AG04449 (cell line): ENCODE data around the gene HNRNPLL.

Source experiments
- CTCF ChIA-PET: fragments of 350-600 bp; formaldehyde crosslinking; extraction: SDS; loops from one replicate; lab custom pipeline; 2021; ENCODE audit warnings: antibody characterized with exemption; lab: Yijun Ruan, JAX
- POLR2A ChIA-PET: fragments of 400-600, 350-600 bp; formaldehyde crosslinking; extraction: SDS; loops from one replicate; lab custom pipeline; 2020; ENCODE audit warnings: antibody characterized with exemption, inconsistent platforms; lab: Yijun Ruan, JAX
- DNase-seq: peaks from one replicate; pipeline ENCODE4 v3.0.0-alpha.2; 2010; ENCODE audit warnings: low read depth, low spot score
- H3K4me3 ChIP-seq: 2 replicates; pipeline ENCODE4 v1.5.1; 2011; ENCODE audit warnings: low read depth, mild to moderate bottlenecking, control low read depth, low read length
- TF ChIP-seq, protein P1 (sequence below): IDR thresholded peaks from one replicate; pipeline ENCODE4 v1.5.1; 2011; ENCODE audit warnings: mild to moderate bottlenecking, moderate library complexity, low read length, control low read depth, inconsistent platforms; ENCODE audit not compliant: insufficient read depth; ENCODE audit errors: missing control alignments

HNRNPLL gene

DNA sequence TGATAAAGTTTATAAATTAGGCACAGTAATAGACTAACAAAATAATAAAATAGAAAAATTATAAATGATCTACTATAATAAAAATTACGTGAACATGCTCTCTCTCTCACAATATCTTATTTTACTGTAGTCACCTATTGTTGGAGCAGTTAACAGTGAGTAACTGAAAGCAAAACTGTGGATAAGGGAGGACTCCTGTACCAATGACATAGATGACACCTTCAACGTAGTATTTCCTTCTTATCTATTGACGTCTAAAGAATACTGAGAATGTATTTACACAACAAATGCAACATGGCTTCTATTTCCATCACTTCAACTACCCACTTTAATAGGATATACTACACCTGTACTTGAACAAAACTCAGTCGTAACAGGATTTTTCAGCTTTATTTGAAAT lies 31.5 kb downstream of the HNRNPLL start:
- H3K4me3 ChIP-seq: no peak overlapping the region
- TF ChIP-seq, protein P1, sequence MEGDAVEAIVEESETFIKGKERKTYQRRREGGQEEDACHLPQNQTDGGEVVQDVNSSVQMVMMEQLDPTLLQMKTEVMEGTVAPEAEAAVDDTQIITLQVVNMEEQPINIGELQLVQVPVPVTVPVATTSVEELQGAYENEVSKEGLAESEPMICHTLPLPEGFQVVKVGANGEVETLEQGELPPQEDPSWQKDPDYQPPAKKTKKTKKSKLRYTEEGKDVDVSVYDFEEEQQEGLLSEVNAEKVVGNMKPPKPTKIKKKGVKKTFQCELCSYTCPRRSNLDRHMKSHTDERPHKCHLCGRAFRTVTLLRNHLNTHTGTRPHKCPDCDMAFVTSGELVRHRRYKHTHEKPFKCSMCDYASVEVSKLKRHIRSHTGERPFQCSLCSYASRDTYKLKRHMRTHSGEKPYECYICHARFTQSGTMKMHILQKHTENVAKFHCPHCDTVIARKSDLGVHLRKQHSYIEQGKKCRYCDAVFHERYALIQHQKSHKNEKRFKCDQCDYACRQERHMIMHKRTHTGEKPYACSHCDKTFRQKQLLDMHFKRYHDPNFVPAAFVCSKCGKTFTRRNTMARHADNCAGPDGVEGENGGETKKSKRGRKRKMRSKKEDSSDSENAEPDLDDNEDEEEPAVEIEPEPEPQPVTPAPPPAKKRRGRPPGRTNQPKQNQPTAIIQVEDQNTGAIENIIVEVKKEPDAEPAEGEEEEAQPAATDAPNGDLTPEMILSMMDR: no peak
- ChIA-PET POLR2A (no interaction called here), CTCF (interaction anchor here (1.9 to 4.0 kb wide), 3 partner anchors 11 to 255 kb away, joined by 8 to 28 read pairs (median 13); no protein-coding TSS in a partner anchor)
- DNase-seq: no peak

DNA sequence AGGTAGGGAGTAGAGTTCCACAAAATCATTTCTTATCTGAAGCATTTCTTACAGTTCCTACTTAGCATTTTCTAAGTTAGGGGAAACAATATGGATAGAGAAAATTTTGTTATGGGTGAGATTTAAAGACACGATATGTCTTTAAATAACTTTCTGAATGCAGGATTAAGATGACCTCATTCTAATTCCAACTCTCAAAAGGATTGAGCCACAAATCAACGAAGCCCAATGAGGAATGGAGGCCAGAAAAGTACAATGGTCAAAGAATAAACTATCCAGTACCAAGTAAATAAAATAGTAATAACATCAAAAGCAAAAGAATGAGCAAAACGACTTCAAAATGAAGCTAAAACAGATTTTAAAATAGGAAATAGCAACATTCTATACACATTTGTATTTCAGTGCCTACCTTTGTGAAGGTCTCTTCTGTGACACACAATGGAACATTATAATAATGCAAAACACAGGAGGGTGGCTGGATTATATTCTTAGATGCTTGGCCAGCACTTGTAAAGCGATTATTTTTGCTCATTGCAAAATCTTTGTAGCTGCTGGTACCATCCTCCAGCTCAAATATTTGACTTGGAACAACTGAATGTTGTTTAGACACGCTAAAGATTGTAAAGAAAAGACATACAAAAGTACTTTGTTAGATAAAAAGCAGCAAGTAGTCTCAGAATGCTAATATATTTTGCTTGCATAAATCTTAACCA lies 33.8 kb downstream of the HNRNPLL start:
- CTCF ChIA-PET: interaction anchor here (0.9 to 3.6 kb wide), 9 partner anchors 11 to 253 kb away, joined by 3 to 49 read pairs (median 5); partner anchors contain the start of gene HNRNPLL
- TF ChIP-seq, protein P1: no peak
- no peak overlapping the region for H3K4me3 ChIP-seq
- POLR2A ChIA-PET: interaction anchor here (0.6 to 1.0 kb wide), 2 partner anchors 34 to 182 kb away, joined by 3 read pairs; partner anchors contain the start of genes HNRNPLL and SRSF7
- DNase-seq: no peak

DNA sequence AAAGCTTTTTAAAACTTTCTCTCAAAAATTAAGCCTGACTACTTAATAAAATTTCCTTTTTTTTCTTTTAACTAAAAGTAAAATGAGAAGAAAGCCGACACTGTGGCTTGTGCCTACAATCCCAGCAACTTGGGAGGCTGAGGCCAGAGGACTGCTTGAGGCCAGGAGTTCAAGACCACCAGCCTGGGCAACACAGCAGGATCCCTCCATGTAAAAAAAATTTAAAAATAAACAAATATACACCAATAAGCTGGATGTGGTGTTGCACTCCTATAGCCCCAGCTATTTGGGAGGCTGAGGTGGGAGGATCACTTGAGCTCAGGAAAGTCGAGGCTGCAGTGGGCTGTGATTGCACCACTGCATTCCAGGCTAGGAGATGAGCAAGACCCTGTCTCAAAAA lies 37.4 kb downstream of the HNRNPLL start:
- no peak overlapping the region for H3K4me3 ChIP-seq
- TF ChIP-seq, protein P1: no peak
- no peak for DNase-seq
- CTCF ChIA-PET: interaction anchor here (0.7 to 2.9 kb wide), 11 partner anchors 8 to 250 kb away, joined by 3 to 18 read pairs (median 8); no protein-coding TSS in a partner anchor
- POLR2A ChIA-PET: interaction anchor here (0.6 to 2.0 kb wide), 5 partner anchors 9 to 488 kb away, joined by 3 to 6 read pairs (median 3); partner anchors contain the start of gene SRSF7

DNA sequence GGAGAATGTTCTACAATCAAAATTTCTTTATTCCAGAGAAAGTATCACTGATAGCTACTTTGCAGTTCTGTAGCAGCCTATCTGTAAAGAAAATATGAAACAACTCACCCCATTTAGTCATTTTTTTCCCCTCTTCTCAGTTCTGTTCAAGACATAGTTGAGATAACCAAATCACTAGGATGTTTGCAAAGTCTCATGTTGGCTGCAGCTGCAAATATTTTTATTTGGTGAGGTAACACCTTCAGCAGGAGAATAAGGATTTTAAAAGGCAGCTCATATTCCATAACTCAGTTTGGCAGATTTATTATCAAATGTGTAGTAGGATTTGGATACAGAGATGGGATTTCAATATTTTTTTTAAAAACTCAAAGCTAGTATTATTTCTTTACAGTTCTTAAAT lies 41.0 kb downstream of the HNRNPLL start:
- no peak overlapping the region for H3K4me3 ChIP-seq
- DNase-seq: no peak
- ChIA-PET POLR2A (interaction anchor here (0.7 to 1.0 kb wide), 2 partner anchors 172 to 190 kb away, joined by 3 read pairs; partner anchors contain the start of gene SRSF7), CTCF (interaction anchor here (1.3 to 2.4 kb wide), 6 partner anchors 10 to 245 kb away, joined by 3 to 14 read pairs (median 6); no protein-coding TSS in a partner anchor)
- TF ChIP-seq, protein P1: no peak

DNA sequence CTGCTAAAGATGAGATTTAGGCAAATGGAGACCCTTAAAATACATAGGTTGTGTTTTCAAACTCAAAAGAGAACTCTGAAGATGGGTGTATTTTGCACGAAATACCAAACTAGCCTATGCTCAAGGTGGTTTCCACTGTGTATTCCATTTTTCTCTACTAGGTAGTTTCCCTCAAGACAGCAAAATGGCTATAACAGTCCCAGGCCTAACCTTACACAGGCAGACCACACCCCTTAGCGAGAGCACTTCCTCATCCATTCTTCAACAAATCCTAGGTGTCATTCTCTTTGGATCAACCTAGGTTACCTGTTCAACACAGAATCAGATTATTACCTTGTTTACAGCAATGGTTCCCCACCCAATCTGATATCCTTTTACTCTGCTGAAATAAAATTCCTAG lies 42.6 kb downstream of the HNRNPLL start:
- POLR2A ChIA-PET: no interaction called here
- DNase-seq: no peak
- H3K4me3 ChIP-seq: no peak overlapping the region
- TF ChIP-seq, protein P1: no peak
- CTCF ChIA-PET: no interaction called here

DNA sequence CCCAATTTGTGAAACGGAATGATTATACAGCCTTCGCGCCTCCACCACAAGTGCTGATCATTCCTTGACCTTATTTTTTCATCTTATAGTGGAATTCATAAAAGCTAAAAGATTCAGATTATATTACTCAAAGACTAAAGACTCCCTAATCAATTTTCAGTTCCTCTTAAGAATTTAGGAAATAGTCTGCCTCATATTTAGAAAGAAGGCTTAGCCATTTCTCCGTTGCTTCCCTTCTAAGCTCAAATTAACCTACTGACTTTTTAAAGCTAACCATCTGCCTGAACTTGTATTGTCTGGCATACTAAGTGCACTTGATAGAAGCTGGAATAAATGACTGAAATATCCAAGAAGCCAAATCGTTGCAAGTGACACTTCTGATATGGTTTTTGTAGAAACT lies 44.7 kb downstream of the HNRNPLL start:
- DNase-seq: no peak
- ChIA-PET CTCF (interaction anchor here (1.0 to 4.9 kb wide), 9 partner anchors 10 to 182 kb away, joined by 4 to 29 read pairs (median 5); no protein-coding TSS in a partner anchor), POLR2A (no interaction called here)
- H3K4me3 ChIP-seq: no peak overlapping the region
- TF ChIP-seq, protein P1: no peak
